ENCODE measurements around the gene GNG7. TPM values are rescaled to one million over a fixed set of nuclear protein-coding genes. Genes with fewer than 3 reads are reported as not detected.
A peak's percentile ranks its signal among the peaks of the same experiment; 100 is the strongest.

GNG7 gene
- total RNA-seq, 1 donor from 2014 or later: 0.96 TPM

DNA sequence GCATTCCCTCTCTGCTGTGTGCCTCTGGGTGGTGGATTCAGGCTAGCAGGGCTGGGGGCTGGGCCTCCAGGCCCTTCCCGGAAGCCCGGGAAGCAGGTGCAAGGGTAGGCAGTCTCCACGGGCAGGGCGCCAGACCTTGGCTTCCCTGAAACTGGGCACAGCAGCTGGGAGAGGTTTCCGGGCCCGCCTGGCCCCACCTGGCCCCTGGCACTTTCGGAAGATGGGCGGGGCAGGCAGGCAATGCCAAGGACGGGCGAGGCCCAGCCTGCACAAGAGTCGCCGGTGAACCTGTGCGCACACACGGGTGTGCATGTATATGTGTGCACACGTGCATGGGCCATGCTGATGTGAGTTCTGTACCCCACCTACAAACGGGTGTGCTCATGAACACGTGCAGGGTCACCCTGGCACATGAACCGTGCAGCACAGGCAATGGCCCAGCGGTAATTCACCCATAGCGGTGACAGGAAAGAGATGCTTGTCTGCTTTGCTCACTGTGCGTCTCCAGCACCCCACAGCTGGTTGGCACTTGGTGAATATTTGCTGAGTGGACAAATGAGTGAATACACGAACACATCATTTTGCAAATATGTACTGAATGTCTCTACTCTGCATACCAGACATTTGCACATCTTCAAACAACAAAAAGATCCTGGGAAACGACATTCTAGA is 211.2 kb downstream of the GNG7 start:
- TF ChIP-seq CTCF (IDR thresholded peaks at IDR 0.05): no peak
- DNase-seq (ENCODE audit: low spot score in 2 of 2): no peak
- Histone ChIP-seq H3K4me1 (peaks cover 9 to 32% of the 10 kb centered on the region in 2 donors), H3K9me3 (no peaks in the 10 kb centered on the region), H3K27me3 (no peaks in the 10 kb centered on the region), H3K27ac (no peak overlapping the region), H3K4me3 (no peak overlapping the region), H3K36me3 (no peaks in the 10 kb centered on the region)
- intact Hi-C loops (cut with DNase I): no loop called here

DNA sequence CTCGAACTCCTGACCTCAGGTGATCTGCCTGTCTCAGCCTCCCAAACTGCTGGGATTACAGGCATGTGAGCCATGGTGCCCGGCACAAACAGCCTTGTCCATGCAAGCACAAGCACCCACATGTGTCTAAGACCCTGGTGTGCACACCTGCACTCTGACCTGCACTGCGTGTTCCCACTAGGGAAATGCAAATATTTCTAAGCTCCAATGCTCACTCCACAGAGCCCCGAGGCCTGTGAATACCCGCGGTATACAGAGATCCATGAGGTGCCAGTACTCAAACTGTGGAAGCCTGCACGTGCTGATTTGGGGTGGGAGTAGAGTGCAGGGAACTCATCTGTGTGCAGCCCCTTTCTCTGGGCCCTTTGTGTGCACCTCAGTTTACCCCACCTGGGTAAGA is 211.8 kb downstream of the GNG7 start:
- intact Hi-C loops (cut with DNase I): no loop called here
- Histone ChIP-seq H3K9me3 (no peaks in the 10 kb centered on the region), H3K27me3 (no peaks in the 10 kb centered on the region), H3K36me3 (no peaks in the 10 kb centered on the region), H3K4me3 (no peak overlapping the region), H3K27ac (no peak overlapping the region), H3K4me1 (peaks cover 9 to 27% of the 10 kb centered on the region in 2 donors)
- DNase-seq (ENCODE audit: low spot score in 2 of 2): no peak
- no peak for TF ChIP-seq CTCF (IDR thresholded peaks at IDR 0.05)

DNA sequence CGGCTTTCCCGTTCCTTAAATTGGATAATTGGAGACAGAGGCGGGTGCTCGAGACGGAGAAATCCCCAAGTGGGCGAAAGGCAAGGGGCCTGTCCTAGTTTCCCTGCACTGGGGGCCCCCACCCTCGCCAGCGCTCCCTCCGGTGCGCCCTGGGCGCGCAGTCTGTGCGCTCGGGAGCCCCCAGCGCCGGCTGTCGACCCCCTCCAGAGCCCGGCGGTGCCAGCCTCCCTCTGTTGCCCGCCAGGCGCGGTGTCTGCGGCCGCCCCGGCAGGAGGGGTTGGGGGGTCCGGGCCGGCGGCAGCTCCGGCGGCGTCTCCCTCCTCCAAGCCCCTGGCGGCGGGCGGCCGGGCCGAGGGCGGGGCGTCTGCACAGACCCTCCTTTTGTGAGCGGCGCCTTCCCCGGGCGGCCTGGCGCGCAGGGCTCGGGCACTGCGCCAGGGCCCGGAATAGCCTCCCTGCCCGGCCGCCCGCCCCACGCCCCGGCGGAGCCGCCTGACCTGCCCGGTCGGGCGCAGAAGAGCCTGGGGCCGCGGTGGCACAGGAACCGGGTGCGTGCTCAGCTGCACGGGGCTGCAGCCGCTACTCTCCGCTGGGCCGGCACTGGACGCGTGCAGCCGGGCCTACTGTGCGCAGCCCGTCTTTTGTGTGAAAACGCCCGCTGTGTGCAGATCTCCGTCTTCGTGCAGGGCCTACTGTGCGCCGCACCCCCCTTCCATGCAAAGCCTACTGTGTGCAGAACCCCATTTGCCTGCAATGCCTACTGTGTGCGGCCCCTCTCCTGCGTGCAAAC is 213.4 kb downstream of the GNG7 start:
- H3K4me1 ChIP-seq: peaks cover 5 to 15% of the 10 kb centered on the region in 2 donors

GRCh38 chr19:2488405-2488941 is 214.0 kb downstream of the GNG7 start:
- Histone ChIP-seq H3K27me3 (no peaks in the 10 kb centered on the region), H3K4me3 (peak overlapping the region; percentile 60 to 74), H3K36me3 (no peaks in the 10 kb centered on the region), H3K4me1 (peaks cover 5 to 15% of the 10 kb centered on the region in 2 donors), H3K9me3 (peaks cover 0 to 2% of the 10 kb centered on the region in 2 donors), H3K27ac (peak overlapping the region; percentile 78)
- no peak for DNase-seq (ENCODE audit: low spot score in 2 of 2)
- intact Hi-C loops (cut with DNase I): no loop called here
- TF ChIP-seq CTCF (IDR thresholded peaks at IDR 0.05): no peak

More for the DNA sequence above, 213.4 kb downstream of the GNG7 start:
- H3K9me3 ChIP-seq: no peaks in the 10 kb centered on the region
- H3K4me3 ChIP-seq: peak overlapping the region; percentile 60 to 74
- no peaks in the 10 kb centered on the region for H3K27me3 ChIP-seq
- TF ChIP-seq CTCF (IDR thresholded peaks at IDR 0.05): peak in 1 of 3 experiments; percentile 9
- peak in 1 of 2 donors; percentile 76 for DNase-seq (ENCODE audit: low spot score in 2 of 2)
- intact Hi-C loops (cut with DNase I): no loop called here
- peak overlapping the region; percentile 78 for H3K27ac ChIP-seq
- H3K36me3 ChIP-seq: no peaks in the 10 kb centered on the region

GRCh38 chr19:2487842-2488241 is 214.7 kb downstream of the GNG7 start:
- H3K27ac ChIP-seq: peak overlapping the region; percentile 78
- intact Hi-C loops (cut with DNase I): no loop called here
- no peak for DNase-seq (ENCODE audit: low spot score in 2 of 2)
- peak overlapping the region in 1 of 2 donors; percentile 74 for H3K4me3 ChIP-seq
- no peak for TF ChIP-seq CTCF (IDR thresholded peaks at IDR 0.05)
- peaks cover 5 to 15% of the 10 kb centered on the region in 2 donors for H3K4me1 ChIP-seq
- peaks cover 0 to 6% of the 10 kb centered on the region in 2 donors for H3K9me3 ChIP-seq
- no peaks in the 10 kb centered on the region for H3K27me3 ChIP-seq
- H3K36me3 ChIP-seq: no peaks in the 10 kb centered on the region
